LoVo (cell line): ENCODE measurements around the gene LPCAT3.
"Not testable (repeated sequence)": the region's sequence is repeated elsewhere in the genome, so short reads cannot be mapped to it uniquely, and the experiment has no call there.

ENCODE experiments used
- DNase-seq: peaks from one replicate; pipeline ENCODE4 v3.0.0-alpha.2; 2016; ENCODE audit warnings: low spot score

Gene LPCAT3

DNA sequence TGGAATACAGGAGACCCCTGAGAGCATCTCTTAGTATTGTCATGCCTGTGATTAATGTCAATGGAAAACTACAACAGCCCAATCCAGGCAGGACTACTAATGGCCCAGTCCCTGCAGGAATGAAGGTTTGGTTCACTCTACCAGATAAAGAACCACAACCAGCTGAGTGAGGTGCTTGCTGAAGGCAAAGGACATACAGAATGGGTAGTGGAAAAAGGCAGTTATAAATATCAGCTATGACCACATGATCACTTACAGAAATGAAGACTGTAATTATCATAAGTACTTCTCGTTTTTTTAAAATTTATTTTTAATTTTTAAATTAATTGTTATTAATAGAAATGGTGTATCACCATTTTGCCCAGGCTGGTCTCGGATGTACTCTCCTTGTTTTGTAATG, 17.2 kb upstream of the LPCAT3 start:
- DNase-seq = no peak

GRCh38 chr12:7034464-7034863, 16.2 kb upstream of the LPCAT3 start:
- DNase-seq = no peak

GRCh38 chr12:7032990-7033389, 14.7 kb upstream of the LPCAT3 start:
- DNase-seq = no peak

DNA sequence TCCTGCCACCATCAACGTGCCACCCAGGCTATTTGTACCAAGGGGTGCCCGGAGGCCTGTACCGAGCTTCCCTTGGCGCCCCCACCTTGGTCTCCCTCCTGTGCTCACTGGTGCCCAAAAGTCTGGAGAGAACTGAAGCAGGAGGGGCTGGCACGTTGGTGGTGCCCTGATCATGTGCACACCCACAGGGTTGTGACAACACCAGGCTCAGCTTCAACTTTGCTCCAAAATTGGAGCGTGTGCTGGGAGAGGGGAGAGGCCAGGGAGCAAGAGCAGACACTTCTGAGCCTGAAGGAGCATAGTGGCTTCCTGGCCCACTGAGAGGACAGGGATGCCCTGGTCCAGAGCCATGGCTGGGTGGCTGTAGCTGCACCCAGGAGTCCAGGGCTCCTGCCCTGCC, 13.0 kb upstream of the LPCAT3 start:
- DNase-seq = no peak

GRCh38 chr12:7026854-7027253, 8.6 kb upstream of the LPCAT3 start:
- no peak for DNase-seq

DNA sequence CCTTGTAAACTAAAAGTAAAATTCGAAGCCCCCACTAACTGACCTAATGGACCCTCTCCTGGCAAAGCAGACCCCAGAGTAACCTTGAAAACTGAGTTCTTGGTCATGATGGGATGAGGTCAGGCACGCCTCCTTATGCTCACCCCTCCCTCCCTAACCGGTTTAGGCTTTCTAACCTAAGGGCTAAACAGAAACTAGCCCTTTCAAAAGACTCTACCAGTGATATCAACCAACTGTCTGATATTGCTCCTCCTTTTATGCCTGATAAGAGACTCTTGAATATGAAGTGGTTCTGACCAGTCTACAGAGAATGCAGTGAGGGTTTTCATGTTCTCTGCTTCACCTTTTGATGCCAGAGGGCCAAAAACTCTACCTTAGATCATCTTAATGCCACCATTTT, 4.8 kb upstream of the LPCAT3 start:
- no peak for DNase-seq

GRCh38 chr12:7021956-7022355, 3.7 kb upstream of the LPCAT3 start:
- no peak for DNase-seq

- peak; percentile 13 for DNase-seq
These were observed 830 bp upstream of the LPCAT3 start for GRCh38 chr12:7019043-7019569.

DNA sequence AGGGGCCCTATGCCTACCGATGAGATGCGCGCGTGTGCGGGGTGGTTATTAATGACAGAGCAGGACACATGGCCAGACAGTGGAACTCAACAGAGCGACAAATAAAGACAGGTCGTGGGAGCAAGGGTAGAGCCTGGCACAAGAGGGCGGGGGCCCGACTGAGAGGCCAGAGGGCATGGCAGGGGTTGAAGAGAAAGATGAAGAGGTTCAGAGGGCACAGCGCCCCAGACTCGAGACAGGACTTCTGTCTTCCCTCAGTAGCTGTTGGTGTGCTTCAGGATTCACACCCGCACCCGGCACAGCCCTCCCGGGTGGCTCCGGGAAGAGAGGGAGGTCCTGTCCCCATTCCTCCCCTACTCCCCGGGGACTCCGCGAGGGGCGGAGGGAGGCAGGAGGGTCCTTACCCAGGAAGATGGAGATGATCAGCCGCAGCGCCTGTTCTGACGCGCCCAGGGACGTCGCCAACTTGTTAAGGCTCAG, 366 bp downstream of the LPCAT3 start:
- DNase-seq = peak; percentile 29

GRCh38 chr12:7016958-7017571, 1.2 kb downstream of the LPCAT3 start:
- no peak for DNase-seq

- DNase-seq = peak; percentile 12
These were observed 2.5 kb downstream of the LPCAT3 start for GRCh38 chr12:7015555-7016370.

DNA sequence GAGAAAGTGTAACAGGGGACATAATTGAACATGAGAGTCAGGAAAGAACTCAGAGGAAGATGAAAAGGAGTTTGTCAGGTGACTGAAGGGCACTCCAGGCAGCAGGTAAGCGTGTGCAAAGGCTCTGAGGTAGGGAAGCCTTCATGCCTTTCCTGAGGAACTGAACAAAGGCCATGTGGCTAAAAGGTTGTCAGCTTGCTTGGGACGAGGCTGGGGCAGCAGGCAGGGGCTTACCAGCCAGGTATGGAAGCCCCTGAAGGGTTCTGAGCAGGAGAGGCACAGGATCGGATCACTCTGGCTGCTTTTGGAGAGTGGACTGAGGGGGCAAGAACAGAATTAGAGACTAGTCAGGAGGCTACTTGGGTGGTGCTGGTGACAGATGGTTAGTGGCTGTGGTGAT, 5.2 kb downstream of the LPCAT3 start:
- DNase-seq = no peak

- DNase-seq = no peak
These were observed 6.2 kb downstream of the LPCAT3 start for GRCh38 chr12:7012024-7012607.

- DNase-seq = not testable (repeated sequence)
These were observed 6.9 kb downstream of the LPCAT3 start for GRCh38 chr12:7011398-7011797.

GRCh38 chr12:7009512-7009911, 8.8 kb downstream of the LPCAT3 start:
- no peak for DNase-seq

- DNase-seq = no peak
These were observed 9.4 kb downstream of the LPCAT3 start for GRCh38 chr12:7008864-7009263.

- DNase-seq = no peak
These were observed 11.6 kb downstream of the LPCAT3 start for GRCh38 chr12:7006639-7007038.

DNA sequence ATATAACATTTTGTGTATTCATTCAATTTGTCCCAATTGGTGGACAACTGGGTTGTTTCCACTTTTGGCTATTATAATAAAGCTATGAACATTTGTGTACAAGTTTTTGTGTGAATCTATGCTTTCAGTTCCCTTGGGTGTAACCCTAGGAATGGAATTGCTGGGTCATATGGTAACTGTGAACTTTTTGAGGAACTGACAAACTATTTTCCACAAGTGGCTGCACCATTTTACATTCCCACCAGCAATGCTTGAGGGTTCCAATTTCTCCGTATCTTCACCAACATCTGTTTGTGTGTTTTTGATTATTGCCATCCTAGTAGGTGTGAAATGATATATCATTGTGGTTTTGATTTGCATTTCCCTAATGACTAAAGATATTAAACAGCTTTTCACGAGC, 13.0 kb downstream of the LPCAT3 start:
- no peak for DNase-seq

GRCh38 chr12:7004840-7005239, 13.4 kb downstream of the LPCAT3 start:
- no peak for DNase-seq

DNA sequence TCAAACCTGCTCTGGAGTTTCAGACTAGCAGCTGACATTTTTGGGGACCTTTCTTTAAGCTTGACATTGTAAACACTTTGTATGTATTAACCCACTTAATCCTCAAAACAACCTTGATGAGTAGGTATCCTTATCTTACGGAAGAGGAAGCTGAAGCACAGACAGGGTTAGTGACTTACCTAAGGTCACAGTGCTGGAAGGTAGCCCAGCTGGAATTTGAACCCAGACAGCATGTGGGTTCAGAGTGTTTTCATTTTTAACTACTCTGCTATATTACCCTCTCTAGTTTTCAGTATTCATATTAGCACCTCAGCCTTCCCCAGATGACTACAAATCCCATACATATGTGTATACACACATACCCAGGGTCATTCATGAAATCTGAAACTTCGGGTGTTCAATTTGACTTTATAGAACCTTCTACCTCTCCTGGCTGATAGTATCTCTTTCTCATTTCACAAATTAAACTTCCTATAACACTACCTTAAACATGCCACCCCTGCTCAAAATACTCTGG, 13.9 kb downstream of the LPCAT3 start:
- DNase-seq = no peak

GRCh38 chr12:7001921-7002591, 16.2 kb downstream of the LPCAT3 start:
- DNase-seq = no peak
